Left ventricle myocardium inferior (tissue), 1 donor: ENCODE measurements around the gene OR5AP2. TPM values are rescaled to one million over a fixed set of nuclear protein-coding genes. Genes with fewer than 3 reads are reported as not detected.
"Not testable (repeated sequence)": the region's sequence is repeated elsewhere in the genome, so short reads cannot be mapped to it uniquely, and the experiment has no call there.

Source experiments
- DNase-seq: peaks from one replicate; pipeline ENCODE4 v3.0.0-alpha.2; 2020
- H3K27ac ChIP-seq: fragments of 200-600 bp; replicated peaks from 2 replicates; pipeline ENCODE4 v1.8.0; 2021
- H3K27me3 ChIP-seq: fragments of 200-600 bp; 2 replicates; pipeline ENCODE4 v1.8.0; 2021; ENCODE audit warnings: low read depth
- H3K36me3 ChIP-seq: fragments of 200-600 bp; 2 replicates; pipeline ENCODE4 v1.8.0; 2021
- H3K4me1 ChIP-seq: fragments of 200-600 bp; 2 replicates; pipeline ENCODE4 v1.8.0; 2021
- H3K4me3 ChIP-seq: fragments of 200-600 bp; 2 replicates; pipeline ENCODE4 v1.8.0; 2021; ENCODE audit warnings: mild to moderate bottlenecking, moderate library complexity
- H3K9me3 ChIP-seq: fragments of 200-600 bp; replicated peaks from 2 replicates; pipeline ENCODE4 v1.8.0; 2021
- CTCF ChIP-seq: fragments of 200-600 bp; IDR thresholded peaks from 2 replicates; pipeline ENCODE4 v1.8.0; 2021; ENCODE audit warnings: antibody characterized with exemption, mild to moderate bottlenecking, borderline replicate concordance
- intact Hi-C: fragments of 100-400 bp; cut with micrococcal nuclease; formaldehyde crosslinking; loops from one replicate; pipeline ENCODE4 v1.11.0; 2022
- long read RNA-seq: library from polyadenylated mRNA; unstranded; transcript quantifications from one replicate; pipeline ENCODE4 v2.0.0, GENCODE V29; 2021
- total RNA-seq: library from RNA; stranded (reverse); fragmentation: NEBNext Ultra II Directional; extraction: Animal tissue kit (Norgen Biotek cat#: 25700); gene quantifications from one replicate; pipeline ENCODE4 v1.2.1, GENCODE V29; 2021
- donor health status: DM: no; HTN: yes; CAD: no; lungs with severe emphysema.

Gene OR5AP2
- not detected for total RNA-seq
- long read RNA-seq: 0 reads

- intact Hi-C loops: no loop called here
Observed at GRCh38 chr11:56642339-56642738, at the start of gene OR5AP2. Gene OR5AP2, minus strand, starts transcription at chr11:56642439. Its CDS starts 0 bp downstream, at chr11:56642439.

GRCh38 chr11:56691179-56691578 lies 48.9 kb upstream of the OR5AP2 start:
- intact Hi-C loops, H3K36me3 ChIP-seq, H3K27ac ChIP-seq, H3K27me3 ChIP-seq, DNase-seq, H3K4me3 ChIP-seq, H3K9me3 ChIP-seq, H3K4me1 ChIP-seq: not testable (repeated sequence)

More at GRCh38 chr11:56642339-56642738, at the start of gene OR5AP2:
- no peak for TF ChIP-seq CTCF
- H3K27ac ChIP-seq: no peak within 1 kb of the TSS
- no peaks in the 10 kb centered on the region for H3K36me3 ChIP-seq
- H3K27me3 ChIP-seq: no peaks in the 10 kb centered on the region
- H3K9me3 ChIP-seq: no peaks in the 10 kb centered on the region
- H3K4me1 ChIP-seq: no peaks in the 10 kb centered on the region
- DNase-seq: no peak
- H3K4me3 ChIP-seq: no peak within 1 kb of the TSS

DNA sequence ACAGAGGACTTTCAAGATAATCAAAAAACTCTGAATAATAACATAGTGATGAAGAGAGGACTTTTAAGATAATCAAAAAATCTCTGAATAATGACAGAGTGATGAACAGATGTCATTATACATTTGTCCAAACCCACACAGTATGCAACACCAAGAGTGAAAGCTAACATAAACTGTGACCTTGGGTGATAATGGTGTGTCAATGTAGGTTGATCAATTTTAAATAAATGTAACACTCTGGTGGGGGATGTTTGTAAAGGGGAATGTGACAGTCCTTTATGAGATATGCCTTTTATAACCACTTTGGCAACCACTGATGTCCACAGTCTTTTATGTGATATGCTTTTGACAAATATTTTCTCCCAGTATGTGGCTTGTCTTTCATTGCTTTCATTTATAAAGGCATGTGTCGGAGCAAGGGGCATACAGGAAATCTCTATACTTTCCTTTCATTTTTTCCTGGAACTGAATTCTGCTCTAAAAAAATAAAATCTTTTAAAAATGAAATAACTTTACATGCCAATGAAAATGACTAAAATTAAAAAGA lies 46.4 kb upstream of the OR5AP2 start:
- no peaks in the 10 kb centered on the region for H3K9me3 ChIP-seq
- no peak for TF ChIP-seq CTCF
- intact Hi-C loops: no loop called here
- DNase-seq: no peak
- H3K27ac ChIP-seq: no peak overlapping the region
- no peaks in the 10 kb centered on the region for H3K4me1 ChIP-seq
- H3K4me3 ChIP-seq: no peak overlapping the region
- H3K36me3 ChIP-seq: no peaks in the 10 kb centered on the region
- H3K27me3 ChIP-seq: no peaks in the 10 kb centered on the region

DNA sequence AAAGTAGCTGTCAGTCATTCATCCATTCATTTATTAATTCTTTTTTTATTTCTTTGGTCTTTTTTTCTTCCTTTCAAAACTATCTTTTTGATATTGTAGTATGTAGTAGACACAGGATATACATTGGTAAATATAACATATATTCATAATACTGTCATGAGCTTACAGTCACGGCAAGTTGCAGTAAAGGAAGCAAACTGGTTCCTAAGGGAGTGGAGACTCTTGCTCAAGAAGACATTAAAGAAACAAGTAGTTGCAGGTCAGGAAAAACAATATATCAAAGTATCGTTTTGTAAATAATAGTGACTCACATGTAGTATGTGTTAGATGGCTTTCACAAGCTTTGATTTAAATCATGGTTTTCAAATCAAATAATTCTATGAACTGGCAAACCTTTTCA lies 28.7 kb upstream of the OR5AP2 start:
- no peak for DNase-seq
- no peak for TF ChIP-seq CTCF
- intact Hi-C loops: no loop called here
- Histone ChIP-seq H3K27me3 (no peaks in the 10 kb centered on the region), H3K4me1 (no peaks in the 10 kb centered on the region), H3K36me3 (no peaks in the 10 kb centered on the region), H3K27ac (no peak overlapping the region), H3K9me3 (no peaks in the 10 kb centered on the region), H3K4me3 (no peak overlapping the region)

DNA sequence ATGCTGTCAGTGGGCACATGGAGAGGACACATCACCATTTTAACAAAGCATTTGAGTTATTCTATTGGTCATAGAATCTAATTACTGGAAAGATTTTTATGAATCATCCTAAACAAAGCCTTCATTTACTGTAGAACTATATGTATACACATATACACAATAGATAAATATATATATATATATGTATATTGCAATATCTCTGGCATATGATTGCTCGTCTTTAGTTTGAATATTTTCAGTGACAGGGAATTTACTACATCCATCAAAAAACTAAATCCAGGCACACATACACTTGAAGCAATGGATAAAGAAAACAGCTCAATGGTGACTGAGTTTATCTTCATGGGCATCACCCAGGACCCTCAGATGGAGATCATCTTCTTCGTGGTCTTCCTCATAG lies 21.1 kb upstream of the OR5AP2 start, which contains the start of gene OR5AR1:
OR5AR1 (plus strand) TSS at position 301 of the 400 bp plus-strand sequence; CDS start at position 301, 0 bp downstream.
- DNase-seq: no peak
- TF ChIP-seq CTCF: no peak
- H3K27ac ChIP-seq: no peak within 1 kb of the TSS

GRCh38 chr11:56659755-56660154 lies 17.5 kb upstream of the OR5AP2 start:
- Histone ChIP-seq H3K4me1 (no peaks in the 10 kb centered on the region), H3K4me3 (no peak overlapping the region), H3K27ac (no peak overlapping the region), H3K36me3 (no peaks in the 10 kb centered on the region), H3K9me3 (peaks cover 7% of the 10 kb centered on the region), H3K27me3 (no peaks in the 10 kb centered on the region)
- intact Hi-C loops: no loop called here
- TF ChIP-seq CTCF: no peak
- no peak for DNase-seq

More for the DNA sequence above, 21.1 kb upstream of the OR5AP2 start, which contains the start of gene OR5AR1:
- no peaks in the 10 kb centered on the region for H3K27me3 ChIP-seq
- H3K9me3 ChIP-seq: no peaks in the 10 kb centered on the region
- H3K4me1 ChIP-seq: no peaks in the 10 kb centered on the region
- no peaks in the 10 kb centered on the region for H3K36me3 ChIP-seq
- intact Hi-C loops: no loop called here
- H3K4me3 ChIP-seq: no peak within 1 kb of the TSS
